HG02885 (cell line): Measurements from ENCODE around the gene CWF19L1.
A peak's percentile ranks its signal among the peaks of the same experiment; 100 is the strongest.

Source experiments
- ATAC-seq: cut with Tn5 transposase; IDR thresholded peaks from one replicate; pipeline ENCODE4 v1.9.1; 2021; ENCODE audit warnings: mild to moderate bottlenecking; ENCODE audit not compliant: unreplicated experiment, poor library complexity

The CWF19L1 gene

GRCh38 chr10:100254191-100254590 lies 13.2 kb downstream of the CWF19L1 start:
- ATAC-seq: no peak

GRCh38 chr10:100253041-100253440 lies 14.4 kb downstream of the CWF19L1 start:
- ATAC-seq: no peak

- ATAC-seq: no peak
Measured at GRCh38 chr10:100248820-100249219, 18.6 kb downstream of the CWF19L1 start.

GRCh38 chr10:100245484-100246220 lies 21.8 kb downstream of the CWF19L1 start:
- ATAC-seq: no peak

- ATAC-seq: no peak
Measured at GRCh38 chr10:100239851-100240250, 27.6 kb downstream of the CWF19L1 start.

- no peak for ATAC-seq
Measured at GRCh38 chr10:100238429-100238828, 29.0 kb downstream of the CWF19L1 start.

GRCh38 chr10:100232101-100232500 lies 35.3 kb downstream of the CWF19L1 start:
- no peak for ATAC-seq

GRCh38 chr10:100229819-100230422 lies 37.5 kb downstream of the CWF19L1 start:
- ATAC-seq: no peak

GRCh38 chr10:100223879-100224278 lies 43.6 kb downstream of the CWF19L1 start:
- no peak for ATAC-seq

GRCh38 chr10:100222529-100222928 lies 44.9 kb downstream of the CWF19L1 start:
- no peak for ATAC-seq

GRCh38 chr10:100216006-100216405 lies 51.4 kb downstream of the CWF19L1 start:
- ATAC-seq: no peak

GRCh38 chr10:100209303-100209702 lies 58.1 kb downstream of the CWF19L1 start:
- ATAC-seq: no peak

- ATAC-seq: no peak
Measured at GRCh38 chr10:100208276-100208675, 59.2 kb downstream of the CWF19L1 start.

- ATAC-seq: no peak
Measured at GRCh38 chr10:100204370-100204769, 63.1 kb downstream of the CWF19L1 start.

- ATAC-seq: no peak
Measured at GRCh38 chr10:100201549-100201948, 65.9 kb downstream of the CWF19L1 start.

- ATAC-seq: no peak
Measured at GRCh38 chr10:100194711-100195110, 72.7 kb downstream of the CWF19L1 start.

- no peak for ATAC-seq
Measured at GRCh38 chr10:100192350-100192749, 75.1 kb downstream of the CWF19L1 start.

GRCh38 chr10:100186253-100187212 lies 80.9 kb downstream of the CWF19L1 start:
- ATAC-seq: peak; percentile 39

GRCh38 chr10:100185364-100186252 lies 81.8 kb downstream of the CWF19L1 start, which contains the start of gene ERLIN1:
TSS of gene ERLIN1 (minus strand) at chr10:100186029. CDS start at chr10:100185626, 403 bp downstream.
- peak; percentile 82 for ATAC-seq

GRCh38 chr10:100184840-100185239 lies 82.6 kb downstream of the CWF19L1 start:
- ATAC-seq: peak; percentile 32
